Fibroblast of the aortic adventitia (primary cell): ENCODE measurements around the gene ITGB7. TPM values are rescaled to one million over a fixed set of nuclear protein-coding genes. Genes with fewer than 3 reads are reported as not detected.

ENCODE experiments used
- DNase-seq: peaks from one replicate; pipeline ENCODE4 v3.0.0-alpha.2; 2010; ENCODE audit warnings: low read depth
- H3K4me3 ChIP-seq: 2 replicates; pipeline ENCODE4 v1.5.1; 2011; ENCODE audit warnings: low read depth, mild to moderate bottlenecking, control low read depth, low read length, moderate library complexity
- CTCF ChIP-seq: IDR thresholded peaks from 2 replicates; pipeline ENCODE4 v1.5.1; 2011; ENCODE audit warnings: mild to moderate bottlenecking, low read length, control low read depth, inconsistent platforms; ENCODE audit not compliant: insufficient read depth
- total RNA-seq: library from RNA; depleted of rRNA; stranded (reverse); fragments of >200 nt; gene quantifications from 2 replicates; pipeline ENCODE4 v1.2.3, GENCODE V29; 2012; ENCODE audit warnings: low replicate concordance

The ITGB7 gene
- total RNA-seq, 1 donor = 0.54 TPM

GRCh38 chr12:53231671-53231920 is 24.5 kb upstream of the ITGB7 start:
- peak; percentile 7 for TF ChIP-seq CTCF
- DNase-seq = no peak
- H3K4me3 ChIP-seq = peak overlapping the region; percentile 83

- H3K4me3 ChIP-seq = peak overlapping the region; percentile 6
- DNase-seq = no peak
- TF ChIP-seq CTCF = no peak
Observed at GRCh38 chr12:53230108-53230845, 23.2 kb upstream of the ITGB7 start.

- TF ChIP-seq CTCF = no peak
- H3K4me3 ChIP-seq = no peak overlapping the region
Observed at GRCh38 chr12:53229454-53229853, 22.4 kb upstream of the ITGB7 start.

GRCh38 chr12:53227836-53228235 is 20.8 kb upstream of the ITGB7 start:
- no peak for DNase-seq
- TF ChIP-seq CTCF = no peak
- H3K4me3 ChIP-seq = no peak overlapping the region

More at GRCh38 chr12:53229454-53229853, 22.4 kb upstream of the ITGB7 start:
- DNase-seq = no peak

- no peak for TF ChIP-seq CTCF
- no peak overlapping the region for H3K4me3 ChIP-seq
- DNase-seq = no peak
Observed at GRCh38 chr12:53227341-53227740, 20.3 kb upstream of the ITGB7 start.

- TF ChIP-seq CTCF = no peak
- DNase-seq = no peak
- no peak overlapping the region for H3K4me3 ChIP-seq
Observed at GRCh38 chr12:53226815-53227214, 19.8 kb upstream of the ITGB7 start.

- no peak for TF ChIP-seq CTCF
- DNase-seq = no peak
- H3K4me3 ChIP-seq = no peak overlapping the region
Observed at GRCh38 chr12:53225635-53226424, 18.8 kb upstream of the ITGB7 start.
